Measurements from ENCODE around the gene RNF144B. TPM values are rescaled to one million over a fixed set of nuclear protein-coding genes. Genes with fewer than 3 reads are reported as not detected.

The RNF144B gene
- total RNA-seq, 1 donor from 2014 or later = 21.6 TPM

DNA sequence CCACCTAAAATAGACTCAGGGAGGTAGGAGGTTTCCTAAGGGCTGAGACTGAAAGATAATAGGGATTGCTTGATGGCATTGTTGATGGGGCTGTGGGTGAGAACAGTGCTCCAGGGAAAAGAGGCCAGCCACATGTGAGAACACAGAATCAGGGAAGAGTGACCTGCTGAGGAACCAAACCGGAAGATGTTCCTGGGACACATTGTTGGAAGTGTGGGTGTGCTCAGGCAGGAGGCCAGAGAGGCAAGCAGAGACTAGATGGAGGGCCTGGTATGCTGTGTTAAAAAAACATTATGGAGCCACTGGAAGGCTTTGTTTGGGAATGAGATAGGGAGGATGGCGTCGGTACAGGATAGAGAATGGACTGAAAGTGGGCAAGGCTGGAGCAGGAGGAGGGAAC, 23.3 kb downstream of the RNF144B start:
- ATAC-seq = no peak

DNA sequence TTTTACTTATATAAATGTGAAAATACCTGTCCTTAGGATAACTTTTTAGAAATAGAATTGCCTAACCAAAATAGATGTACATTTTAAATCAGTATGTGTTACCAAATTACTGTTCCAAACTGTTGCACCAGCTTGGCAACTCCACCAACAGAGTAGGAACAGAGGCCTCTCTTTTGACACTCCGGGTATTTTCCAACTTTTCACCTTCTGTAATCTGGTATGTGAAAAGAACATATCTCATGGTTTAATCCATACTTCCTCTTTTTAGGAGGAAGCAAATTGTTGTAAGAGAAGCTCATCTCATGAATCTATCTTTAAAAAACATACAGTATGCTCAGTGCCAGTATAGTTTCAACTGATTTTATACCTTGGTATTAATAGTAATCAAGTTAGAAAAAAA, 24.9 kb downstream of the RNF144B start:
- ATAC-seq = no peak

DNA sequence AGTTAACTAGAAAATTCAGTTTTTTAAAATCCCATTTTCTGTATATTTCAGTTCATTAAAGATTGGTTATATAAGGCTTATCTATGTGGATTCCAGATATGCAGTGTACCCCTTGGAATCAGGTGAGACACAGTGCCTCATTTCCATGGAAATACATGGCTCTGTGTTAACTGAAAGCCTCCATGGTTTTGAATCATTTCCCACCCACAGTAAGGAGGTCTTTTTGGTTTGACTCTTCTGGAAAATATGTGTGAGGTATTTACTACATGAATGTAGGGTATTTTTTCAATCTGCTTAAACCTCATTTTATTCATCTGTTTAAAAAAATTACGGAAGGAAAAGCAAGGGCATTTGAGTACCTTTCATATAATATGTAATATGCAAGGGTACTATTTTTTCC, 25.5 kb downstream of the RNF144B start:
- no peak for ATAC-seq

DNA sequence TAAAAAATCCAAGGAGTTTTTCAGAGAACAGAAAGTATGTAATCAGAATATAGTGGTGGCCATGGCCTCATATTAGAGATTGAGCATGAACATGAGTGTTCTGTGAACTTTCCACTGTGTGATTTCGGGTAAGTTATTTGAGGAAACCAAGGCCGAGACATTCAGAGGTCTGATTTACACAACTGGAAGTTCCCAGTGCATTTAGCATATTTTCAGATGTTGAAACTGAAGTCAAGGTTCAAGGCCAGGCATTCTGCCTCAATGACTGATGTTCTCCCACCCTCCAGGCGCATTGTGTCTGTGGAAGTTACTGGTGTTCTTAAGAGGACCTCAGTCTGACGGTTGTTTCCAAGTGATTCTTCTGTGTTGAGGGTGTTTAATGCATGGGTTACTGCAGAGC, 26.2 kb downstream of the RNF144B start:
- ATAC-seq = no peak

DNA sequence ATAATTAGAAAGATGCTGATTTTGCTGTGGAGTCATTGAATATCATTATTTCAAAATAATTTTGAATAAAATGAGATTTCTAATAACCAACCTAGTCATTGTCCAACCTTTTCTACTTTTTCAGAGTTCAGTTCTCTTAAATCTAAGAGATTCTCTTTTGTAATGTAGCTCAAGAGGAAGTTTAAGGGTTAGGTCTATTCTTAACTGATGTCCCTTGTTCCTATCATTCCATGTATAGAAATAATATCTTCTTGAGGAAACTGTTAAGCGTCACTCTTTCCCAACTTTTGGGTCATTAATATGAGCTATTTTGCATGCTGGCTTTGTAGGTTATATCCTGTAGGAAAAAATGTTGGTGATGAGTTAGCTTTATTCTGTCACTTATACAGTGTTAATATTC, 27.0 kb downstream of the RNF144B start:
- ATAC-seq = no peak

DNA sequence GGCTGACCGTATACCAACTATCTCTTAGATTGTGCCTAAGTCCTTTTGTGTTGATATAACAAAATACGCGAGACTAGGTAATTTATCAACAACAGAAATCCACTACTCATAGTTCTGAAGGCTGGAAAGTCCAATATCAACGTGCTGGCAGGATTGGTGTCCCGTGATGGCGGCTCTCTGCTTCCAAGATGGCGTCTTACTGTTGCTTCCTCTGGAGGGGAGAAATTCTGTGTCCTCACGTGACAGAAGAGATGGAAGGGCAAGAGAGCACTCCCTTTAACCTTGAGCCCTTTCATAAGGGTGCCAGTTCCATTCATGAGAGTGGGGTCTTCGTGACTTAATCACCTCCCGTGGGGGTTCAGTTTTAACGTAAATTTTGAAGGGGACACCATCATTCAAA, 28.1 kb downstream of the RNF144B start:
- ATAC-seq = no peak

DNA sequence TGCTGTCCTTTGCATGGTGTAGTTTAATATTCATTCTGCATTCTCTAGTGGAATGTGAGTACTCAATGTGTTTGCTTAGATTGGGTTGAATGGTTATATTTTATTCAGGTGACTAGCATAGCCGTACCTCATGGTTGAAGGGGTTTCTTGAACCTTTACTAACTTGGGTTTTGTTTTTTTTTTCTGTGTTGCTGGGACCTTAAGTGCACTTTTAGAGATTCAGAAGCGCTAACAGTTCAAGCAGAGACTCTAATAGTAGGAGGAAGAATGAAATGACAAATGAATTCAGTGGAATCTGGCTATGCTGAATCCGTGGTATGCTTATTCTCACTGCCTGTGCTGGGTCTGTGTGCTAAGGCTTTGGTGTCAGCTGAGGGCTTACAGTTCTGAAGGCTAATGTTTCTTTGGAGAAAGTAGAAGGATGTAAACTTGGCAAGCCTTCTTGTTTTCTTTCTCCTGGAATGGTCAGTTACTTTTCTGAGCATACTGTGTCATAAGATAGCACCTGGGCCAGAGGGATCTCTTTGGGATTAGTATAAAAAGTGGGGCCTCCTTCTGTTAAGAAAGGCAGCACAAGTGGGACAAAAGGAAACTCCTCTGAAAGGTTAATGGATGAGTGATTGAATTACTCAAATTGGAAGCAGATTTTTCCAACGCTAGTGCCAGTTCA, 28.7 kb downstream of the RNF144B start:
- ATAC-seq = no peak

DNA sequence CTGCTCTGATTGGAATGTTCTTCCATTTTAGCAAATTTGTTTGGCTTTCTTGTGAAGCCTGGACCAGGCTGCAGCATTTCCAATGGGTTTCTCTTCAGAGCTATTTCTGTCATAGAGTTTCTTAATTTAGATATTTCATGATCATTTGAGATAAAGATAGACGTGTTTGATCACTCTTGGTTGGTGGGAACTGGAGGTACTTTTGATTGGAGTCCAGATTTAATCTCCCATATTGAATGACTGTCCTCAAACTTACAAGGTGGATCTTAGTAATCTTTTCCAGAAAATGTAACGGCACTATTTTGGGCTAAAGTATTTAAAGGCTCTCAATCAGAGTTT, 29.2 kb downstream of the RNF144B start:
- ATAC-seq = no peak

DNA sequence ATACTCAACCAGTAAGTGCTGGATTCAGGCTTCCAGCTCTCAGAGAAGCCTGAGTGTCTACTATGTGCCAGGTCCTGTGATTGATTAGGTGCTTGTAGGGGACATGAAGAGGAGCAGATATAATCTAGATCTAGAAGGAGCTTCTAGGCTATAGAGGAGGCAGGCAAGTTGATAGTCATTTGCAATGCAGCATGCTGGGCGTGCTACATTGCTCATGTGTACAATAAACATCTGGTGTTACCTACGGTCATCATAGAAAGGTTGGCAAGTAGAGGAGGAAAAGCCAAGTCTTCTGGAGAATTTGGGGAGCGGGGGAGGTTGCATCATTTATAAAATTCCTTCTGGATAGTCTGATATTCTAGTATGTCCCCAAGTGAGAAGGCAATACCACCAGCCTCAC, 33.2 kb downstream of the RNF144B start:
- no peak for ATAC-seq

DNA sequence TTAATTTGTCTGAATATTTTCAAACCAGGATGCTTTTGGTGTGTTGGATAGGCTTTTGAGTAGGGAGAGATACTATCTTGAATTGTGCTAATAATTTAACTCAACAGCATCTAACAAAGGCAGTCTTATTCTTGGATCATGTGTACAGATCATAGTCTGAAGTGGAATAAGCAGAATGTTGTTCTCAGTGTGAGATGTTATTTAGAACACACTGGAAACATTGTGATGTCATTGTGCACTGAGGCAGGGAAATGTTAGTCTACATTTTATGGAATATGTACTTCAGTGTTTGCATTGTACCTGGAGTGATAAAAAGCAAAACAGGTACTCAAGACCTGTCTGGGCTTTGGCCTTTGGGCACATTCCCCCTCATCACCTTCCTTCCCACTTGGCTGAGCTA, 35.0 kb downstream of the RNF144B start:
- ATAC-seq = no peak

DNA sequence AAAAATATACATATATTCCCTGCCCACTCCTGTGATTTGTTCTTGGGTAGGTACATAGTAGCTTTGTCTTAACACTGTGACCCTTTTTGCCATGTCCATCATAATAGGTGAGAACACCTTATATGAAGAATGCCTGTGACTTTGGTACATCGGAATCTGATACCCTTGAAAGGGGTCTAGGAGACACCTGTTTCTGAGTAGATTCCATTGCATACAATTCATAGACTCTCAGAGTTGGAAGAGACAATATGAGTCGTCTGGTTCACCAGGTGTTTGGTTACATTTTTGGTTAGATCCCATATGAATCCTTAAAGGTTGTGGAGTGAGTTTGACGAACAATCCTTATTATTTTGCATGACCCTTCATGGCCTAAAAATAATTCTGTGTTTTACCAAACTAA, 36.3 kb downstream of the RNF144B start:
- no peak for ATAC-seq

DNA sequence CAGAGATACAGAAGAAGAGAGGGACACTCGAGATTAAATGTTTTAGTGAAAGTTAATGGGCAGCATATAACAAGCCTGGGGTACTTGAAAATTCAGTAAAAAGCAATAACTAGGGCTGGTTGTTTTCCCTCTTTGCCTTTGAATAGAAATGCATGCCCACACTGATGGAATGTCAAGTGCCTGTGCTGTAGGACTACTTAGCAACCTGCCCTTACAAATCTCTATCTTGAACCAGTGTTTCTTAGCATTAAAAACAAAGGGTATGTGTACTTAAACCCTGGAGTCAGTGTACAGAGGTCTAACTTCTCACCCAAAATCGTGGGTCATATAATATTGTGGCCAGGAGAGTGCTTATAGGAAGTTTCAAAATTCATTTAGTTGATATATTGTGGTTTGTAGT, 37.1 kb downstream of the RNF144B start:
- no peak for ATAC-seq

DNA sequence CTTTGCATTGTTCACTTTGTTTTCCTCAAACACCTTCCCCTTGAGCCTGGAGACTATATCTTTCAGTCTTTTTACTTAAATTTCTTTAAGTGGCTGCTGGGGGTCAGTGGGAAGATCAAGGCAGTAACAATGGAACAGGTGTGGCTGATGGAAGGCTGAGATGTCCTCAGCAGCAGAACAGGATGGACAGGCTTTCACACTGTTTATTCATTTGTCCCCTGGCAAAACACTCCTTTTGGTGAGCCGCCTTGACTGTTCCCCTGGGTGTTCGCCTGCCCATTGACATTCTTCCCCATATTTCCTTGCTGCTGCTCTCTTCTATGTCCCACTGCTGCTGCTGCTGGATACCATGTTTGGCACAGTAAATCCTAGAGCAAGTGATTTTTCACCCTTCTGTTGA, 38.1 kb downstream of the RNF144B start:
- ATAC-seq = peak; percentile 94

DNA sequence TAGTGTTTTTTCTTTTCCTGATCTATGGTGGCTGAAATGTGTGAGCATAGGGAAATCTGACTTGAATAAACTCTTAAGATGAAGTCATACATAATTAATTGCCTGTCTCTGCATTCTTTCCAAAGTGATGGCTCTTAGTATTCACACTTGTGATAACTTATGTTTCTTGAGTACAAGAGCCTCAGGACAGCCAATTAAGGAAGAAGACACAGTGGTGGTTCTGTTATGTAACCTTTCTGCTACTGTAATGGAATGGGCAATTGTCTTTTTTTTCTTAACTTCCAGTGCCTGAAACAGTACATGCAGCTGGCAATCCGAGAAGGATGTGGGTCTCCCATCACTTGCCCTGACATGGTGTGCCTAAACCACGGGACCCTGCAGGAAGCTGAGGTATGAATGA, 40.1 kb downstream of the RNF144B start:
- ATAC-seq = no peak

DNA sequence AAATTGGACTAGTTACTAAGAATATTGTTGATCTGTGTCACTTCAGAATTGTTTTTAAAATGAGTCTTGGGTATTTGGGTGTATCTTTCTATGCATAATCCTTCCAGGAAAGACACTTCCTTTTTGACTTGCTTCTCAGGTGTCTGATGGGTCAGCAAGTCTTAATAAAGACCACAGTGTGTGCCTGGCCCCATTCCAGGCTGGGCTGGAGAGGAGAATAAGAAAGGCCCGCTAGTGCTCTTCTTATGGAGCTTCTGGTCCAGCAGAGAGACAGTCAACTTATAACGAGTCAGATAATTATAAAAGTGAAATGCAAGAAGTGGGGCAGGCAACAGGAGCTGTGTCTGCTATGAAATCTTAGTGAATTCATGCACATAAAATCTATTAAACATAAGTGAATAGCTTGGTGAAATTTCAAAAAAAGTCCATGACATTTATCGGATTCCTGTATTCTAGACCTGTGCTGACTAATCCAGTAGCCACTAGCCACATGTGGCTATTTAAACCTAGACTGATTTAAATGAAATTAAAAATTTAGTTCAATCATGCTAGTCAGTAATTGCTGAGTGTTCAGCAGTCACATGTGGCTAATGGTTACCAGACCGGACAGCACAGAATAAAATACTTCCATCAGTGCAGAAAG, 42.6 kb downstream of the RNF144B start:
- ATAC-seq = no peak

DNA sequence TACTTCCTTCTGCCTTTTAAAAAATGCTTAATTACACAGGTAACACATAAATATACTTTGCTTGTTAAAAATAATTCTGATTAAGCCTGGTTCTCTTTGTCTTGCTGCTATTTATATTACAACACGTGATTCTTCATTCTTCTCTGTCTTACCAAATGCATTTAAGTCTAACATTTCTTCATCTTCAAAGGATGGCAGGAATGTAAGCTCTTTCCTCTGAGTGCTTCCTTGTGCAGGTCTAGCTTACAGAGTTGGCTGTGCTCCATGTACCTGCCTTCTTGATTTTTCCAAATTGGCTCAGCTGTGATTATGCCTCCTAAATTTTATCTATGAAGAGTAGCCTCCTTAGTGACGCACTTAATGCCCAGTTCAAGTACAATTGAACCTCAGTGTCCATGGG, 44.4 kb downstream of the RNF144B start:
- peak; percentile 75 for ATAC-seq

DNA sequence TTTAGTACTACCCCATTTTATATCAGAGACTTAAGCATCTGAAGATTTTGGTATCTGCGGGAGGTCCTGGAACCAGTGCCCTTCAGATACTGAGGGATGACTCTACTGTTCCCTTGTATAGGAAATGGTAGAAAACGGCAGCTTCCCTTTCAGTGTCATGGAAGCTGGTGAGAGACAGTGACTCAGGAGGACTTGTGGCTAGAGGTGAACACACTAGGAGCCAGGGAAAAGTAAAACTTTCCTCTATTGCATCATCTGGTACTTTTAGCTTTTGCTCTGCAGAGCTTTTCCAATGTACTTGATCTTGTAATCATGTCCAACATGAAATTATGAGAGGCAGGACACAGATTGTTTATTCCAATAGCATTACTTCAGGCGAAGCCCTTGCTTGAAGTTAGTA, 45.0 kb downstream of the RNF144B start:
- ATAC-seq = peak; percentile 58

DNA sequence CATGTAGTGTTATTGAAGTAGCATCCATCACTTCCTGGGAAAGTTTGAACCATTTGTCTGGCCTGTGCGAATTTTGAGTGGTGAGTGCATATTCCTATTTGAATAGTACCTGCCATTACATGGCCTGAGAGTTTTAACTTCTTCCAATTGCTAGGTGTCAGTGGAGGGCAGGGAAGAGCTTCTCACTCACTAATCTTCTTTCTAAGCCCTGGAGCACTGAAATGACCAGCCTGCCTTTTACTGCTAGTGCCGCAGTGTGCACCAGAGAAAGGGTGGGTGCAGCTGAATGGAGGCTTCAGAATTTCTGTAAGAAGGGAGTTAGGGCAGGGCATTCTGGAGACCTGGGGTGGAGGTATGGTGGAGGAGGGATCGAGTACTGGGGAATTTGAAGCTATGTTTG, 45.5 kb downstream of the RNF144B start:
- no peak for ATAC-seq

DNA sequence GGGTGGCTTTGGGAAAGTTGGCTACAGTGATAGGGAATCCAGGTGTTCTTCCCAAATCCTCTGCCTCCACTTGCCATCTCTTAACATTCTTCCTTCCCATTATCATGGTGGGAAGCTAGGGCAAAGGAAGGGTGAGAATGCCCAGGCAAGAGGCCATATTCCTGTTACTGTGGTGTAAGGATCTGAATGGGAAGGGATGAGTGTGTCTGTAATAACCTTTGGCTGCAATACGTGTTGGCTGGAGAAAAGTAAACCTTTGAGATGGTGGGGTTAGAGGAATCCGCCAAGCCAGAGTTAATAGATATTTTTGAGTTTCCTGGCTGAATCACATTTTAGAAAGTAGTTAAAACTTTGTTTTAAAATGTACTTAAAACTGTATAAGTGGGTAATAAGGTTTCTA, 45.9 kb downstream of the RNF144B start:
- ATAC-seq = no peak

DNA sequence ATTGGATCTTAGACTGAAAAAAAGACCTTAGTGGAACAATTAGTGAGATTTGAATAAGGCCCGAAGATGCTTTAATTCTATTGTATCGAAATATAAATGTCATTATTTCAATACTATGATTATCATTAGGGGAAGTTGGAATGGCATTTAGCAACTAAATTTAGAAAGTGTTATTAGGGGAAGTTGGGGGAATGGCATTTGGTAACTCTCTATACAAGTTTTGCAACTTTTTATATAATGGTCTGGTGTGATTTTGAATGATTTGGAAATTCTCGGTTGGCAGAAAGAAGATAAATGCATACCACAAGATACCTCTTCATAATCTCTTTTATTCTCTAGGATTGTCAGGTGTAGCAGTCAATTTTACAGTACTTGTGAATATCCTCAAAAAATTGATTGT, 49.2 kb downstream of the RNF144B start:
- ATAC-seq = no peak

DNA sequence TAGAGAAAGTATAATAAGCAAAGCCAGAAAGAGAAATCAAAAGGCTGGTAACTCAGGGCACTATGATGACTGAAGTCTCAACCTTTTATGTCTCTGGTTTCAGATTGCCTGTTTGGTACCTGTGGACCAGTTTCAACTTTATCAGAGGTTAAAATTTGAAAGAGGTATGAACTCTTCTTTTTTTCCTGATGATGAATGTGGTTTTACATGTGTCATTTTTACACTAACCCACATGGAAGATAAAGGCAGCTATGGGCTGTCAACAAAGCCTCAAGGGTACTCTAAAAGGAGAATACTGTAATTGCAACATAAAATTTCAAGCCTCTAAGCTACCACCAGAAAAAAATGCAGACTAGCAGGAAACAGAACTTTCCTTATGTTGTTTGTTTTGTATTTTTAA, 52.4 kb downstream of the RNF144B start:
- no peak for ATAC-seq

DNA sequence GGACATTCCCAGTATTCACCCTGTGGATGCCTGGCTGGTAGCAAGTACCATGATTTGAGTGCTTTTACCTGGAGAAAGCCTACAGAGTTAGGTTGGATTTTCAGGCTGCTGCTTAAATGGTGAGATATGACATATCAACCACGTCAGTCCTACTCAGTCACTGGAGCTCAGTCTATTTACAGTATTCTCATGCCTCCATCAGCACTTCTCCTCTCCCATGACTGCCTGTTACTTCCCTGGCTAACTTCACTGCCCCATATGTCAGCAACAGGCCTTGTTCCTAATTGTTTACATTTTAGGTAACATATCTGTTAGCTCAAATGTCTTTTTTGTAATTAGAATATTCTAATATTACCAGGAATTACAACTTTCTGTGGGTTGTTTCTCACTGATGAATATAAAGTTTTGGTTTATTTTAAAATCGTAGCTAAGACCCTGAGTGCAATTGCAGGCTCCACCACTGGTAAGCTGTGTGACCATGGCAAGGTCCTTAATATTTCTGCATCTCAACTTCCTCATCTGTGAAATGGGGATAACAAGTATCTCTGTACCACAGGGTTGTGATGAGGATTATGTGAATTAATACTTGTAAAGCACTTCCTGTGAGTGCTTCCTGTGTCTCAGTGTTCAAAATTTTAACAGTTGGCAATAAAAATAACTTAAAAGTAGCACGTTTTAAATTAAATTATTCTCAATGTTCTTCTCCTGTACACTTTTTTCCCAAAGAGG, 54.3 kb downstream of the RNF144B start:
- no peak for ATAC-seq

DNA sequence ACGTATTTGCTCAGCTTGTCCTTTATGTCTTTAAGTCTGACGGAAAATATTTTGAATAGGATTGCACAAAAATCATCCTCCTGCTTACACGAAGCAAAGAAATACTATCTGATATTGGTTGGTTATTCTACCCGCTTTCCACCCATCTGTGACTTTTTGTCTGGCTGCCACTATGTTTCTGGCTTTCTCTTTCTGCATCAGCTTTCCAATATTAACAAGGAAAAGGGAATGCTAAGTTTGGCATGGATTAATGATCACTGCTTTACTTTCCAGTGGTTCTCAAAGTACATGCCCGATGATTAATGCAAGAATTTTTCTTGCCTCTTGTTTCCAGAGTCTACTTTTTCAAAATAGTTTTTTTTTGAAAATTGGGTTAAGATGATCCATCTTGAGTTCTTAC, 57.0 kb downstream of the RNF144B start:
- ATAC-seq = no peak

DNA sequence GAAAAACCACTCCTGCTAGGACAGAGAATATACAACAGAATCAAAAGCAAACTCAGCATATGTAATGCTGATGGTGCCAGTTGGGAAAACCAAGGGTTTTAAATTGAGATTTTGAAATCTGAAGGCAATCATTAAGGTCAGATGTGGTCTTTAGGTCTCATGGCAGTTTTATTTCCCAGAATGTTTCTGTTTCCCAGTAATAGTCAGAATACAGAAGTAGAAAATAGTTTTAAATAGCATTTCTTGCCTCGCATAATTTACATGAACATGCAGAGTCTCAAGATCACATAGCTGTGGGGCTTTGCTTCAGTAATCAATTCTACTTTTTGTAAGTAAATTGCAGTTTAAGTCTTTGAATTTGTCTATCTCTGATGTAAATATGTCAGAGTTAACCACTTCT, 58.1 kb downstream of the RNF144B start:
- no peak for ATAC-seq
